MM.1S (cell line): ENCODE measurements around the gene TSPAN3.

Experiments used
- EZH2 ChIP-seq: fragments of 300-600 bp; sonication (generic); optimal IDR thresholded peaks from 2 replicates; pipeline ENCODE3; 2017; ENCODE audit warnings: low read depth, mild to moderate bottlenecking, antibody characterized with exemption, low read length, mixed read lengths
- EZH2phosphoT487 ChIP-seq: fragments of 300-600 bp; sonication (generic); IDR thresholded peaks from 2 replicates; pipeline ENCODE4 v1.6.1; 2018; ENCODE audit warnings: antibody characterized with exemption, low read length
- TF ChIP-seq, protein P1 (sequence below): fragments of 300-600 bp; sonication (generic); IDR thresholded peaks from 2 replicates; pipeline ENCODE4 v1.5.1; 2016; ENCODE audit warnings: antibody characterized with exemption, low read length, mixed read lengths

DNA sequence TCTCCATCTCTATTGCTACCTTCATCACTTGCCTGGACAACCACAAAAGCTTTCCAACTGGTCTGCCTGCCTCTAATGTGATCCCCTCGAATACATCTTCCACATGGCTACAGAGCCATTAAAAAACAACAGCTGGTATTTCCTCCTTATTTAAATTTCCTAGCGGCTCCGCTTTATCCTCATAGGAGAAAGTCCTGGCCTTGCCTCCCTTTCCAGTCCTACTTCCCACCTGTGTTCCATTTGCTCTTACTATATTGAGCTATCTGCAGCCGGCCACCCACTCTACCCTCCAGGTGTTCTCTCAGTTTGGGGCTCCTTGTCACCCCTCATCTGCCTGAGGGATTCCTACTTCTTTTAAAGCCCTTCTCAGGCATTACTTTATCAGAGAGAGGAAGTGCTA is 49.7 kb upstream of the TSPAN3 start:
- no peak for TF ChIP-seq EZH2phosphoT487
- no peak for TF ChIP-seq EZH2
- TF ChIP-seq, protein P1, sequence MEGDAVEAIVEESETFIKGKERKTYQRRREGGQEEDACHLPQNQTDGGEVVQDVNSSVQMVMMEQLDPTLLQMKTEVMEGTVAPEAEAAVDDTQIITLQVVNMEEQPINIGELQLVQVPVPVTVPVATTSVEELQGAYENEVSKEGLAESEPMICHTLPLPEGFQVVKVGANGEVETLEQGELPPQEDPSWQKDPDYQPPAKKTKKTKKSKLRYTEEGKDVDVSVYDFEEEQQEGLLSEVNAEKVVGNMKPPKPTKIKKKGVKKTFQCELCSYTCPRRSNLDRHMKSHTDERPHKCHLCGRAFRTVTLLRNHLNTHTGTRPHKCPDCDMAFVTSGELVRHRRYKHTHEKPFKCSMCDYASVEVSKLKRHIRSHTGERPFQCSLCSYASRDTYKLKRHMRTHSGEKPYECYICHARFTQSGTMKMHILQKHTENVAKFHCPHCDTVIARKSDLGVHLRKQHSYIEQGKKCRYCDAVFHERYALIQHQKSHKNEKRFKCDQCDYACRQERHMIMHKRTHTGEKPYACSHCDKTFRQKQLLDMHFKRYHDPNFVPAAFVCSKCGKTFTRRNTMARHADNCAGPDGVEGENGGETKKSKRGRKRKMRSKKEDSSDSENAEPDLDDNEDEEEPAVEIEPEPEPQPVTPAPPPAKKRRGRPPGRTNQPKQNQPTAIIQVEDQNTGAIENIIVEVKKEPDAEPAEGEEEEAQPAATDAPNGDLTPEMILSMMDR, result no peak
